ENCODE data around the gene ZBTB47. TPM values are rescaled to one million over a fixed set of nuclear protein-coding genes. Genes with fewer than 3 reads are reported as not detected.

Gene ZBTB47
- total and polyA plus RNA-seq, 2 donors (not counting 3 experiments of a cell fraction or from before 2014, with no cell fraction given): 10.6 to 14.5 TPM

- Histone ChIP-seq H3K27ac (ENCODE audit: insufficient read depth, low read depth, low read length) (no peak overlapping the region), H3K9me3 (replicated peaks; ENCODE audit: control insufficient read depth, insufficient read depth, low read length) (no peaks in the 10 kb centered on the region), H2AFZ (ENCODE audit: low read depth, low read length) (no peak overlapping the region), H3K4me3 (replicated peaks in 1 of 3; ENCODE audit: insufficient read depth in 1 of 3, low read depth in 1 of 3, low read length in 3 of 3) (no peak overlapping the region), H4K20me1 (replicated peaks; ENCODE audit: control insufficient read depth, extremely low read depth, insufficient read depth, low read length) (no peaks in the 10 kb centered on the region), H3K9ac (replicated peaks; ENCODE audit: extremely low read depth, insufficient read depth, low read length) (no peak overlapping the region), H3K9me1 (replicated peaks; ENCODE audit: control insufficient read depth, extremely low read depth, insufficient read depth, low read length) (no peaks in the 10 kb centered on the region), H3K27me3 (ENCODE audit: control insufficient read depth in 2 of 2, insufficient read depth in 2 of 2, low read length in 2 of 2) (no peaks in the 10 kb centered on the region), H3K4me2 (ENCODE audit: insufficient read depth, low read length) (no peak overlapping the region), H3K36me3 (ENCODE audit: control insufficient read depth in 2 of 2, extremely low read depth in 1 of 2, insufficient read depth in 2 of 2, low read length in 2 of 2) (no peaks in the 10 kb centered on the region), H3K4me1 (ENCODE audit: control insufficient read depth, extremely low read depth, insufficient read depth, low read length) (no peaks in the 10 kb centered on the region), H3K79me2 (ENCODE audit: control insufficient read depth, insufficient read depth, low read length) (no peaks in the 10 kb centered on the region)
- TF ChIP-seq MAX (IDR thresholded peaks at IDR 0.05; ENCODE audit: insufficient read depth, insufficient read length): no peak
- intact Hi-C loops (cut with micrococcal nuclease) (no loop called here), dilution Hi-C loops (cut with MboI; ENCODE audit: extremely low pct_ligation_motif_present, low sequenced_read_pairs) (no loop called here)
- DNase-seq (ENCODE audit: low read depth, low spot score): no peak
- BruUV-seq (replicated peaks): no TSS peak
- no peak for FAIRE-seq
- CTCF ChIA-PET: interaction anchor here (1.3 to 1.7 kb wide), 2 partner anchors 12 kb away, joined by 4 read pairs; no protein-coding TSS in a partner anchor
- POLR2A ChIA-PET: no interaction called here
Measured at GRCh38 chr3:42670051-42670576, 16.6 kb downstream of the ZBTB47 start.

- Histone ChIP-seq H3K9me1 (replicated peaks; ENCODE audit: control insufficient read depth, extremely low read depth, insufficient read depth, low read length) (no peaks in the 10 kb centered on the region), H3K27ac (ENCODE audit: insufficient read depth, low read depth, low read length) (no peak overlapping the region), H3K27me3 (ENCODE audit: control insufficient read depth in 2 of 2, insufficient read depth in 2 of 2, low read length in 2 of 2) (no peaks in the 10 kb centered on the region), H3K36me3 (ENCODE audit: control insufficient read depth in 2 of 2, extremely low read depth in 1 of 2, insufficient read depth in 2 of 2, low read length in 2 of 2) (no peaks in the 10 kb centered on the region), H3K4me3 (replicated peaks in 1 of 3; ENCODE audit: insufficient read depth in 1 of 3, low read depth in 1 of 3, low read length in 3 of 3) (no peak overlapping the region), H4K20me1 (replicated peaks; ENCODE audit: control insufficient read depth, extremely low read depth, insufficient read depth, low read length) (no peaks in the 10 kb centered on the region), H2AFZ (ENCODE audit: low read depth, low read length) (no peak overlapping the region), H3K79me2 (ENCODE audit: control insufficient read depth, insufficient read depth, low read length) (no peaks in the 10 kb centered on the region), H3K9me3 (replicated peaks; ENCODE audit: control insufficient read depth, insufficient read depth, low read length) (no peaks in the 10 kb centered on the region), H3K4me2 (ENCODE audit: insufficient read depth, low read length) (no peak overlapping the region), H3K9ac (replicated peaks; ENCODE audit: extremely low read depth, insufficient read depth, low read length) (no peak overlapping the region), H3K4me1 (ENCODE audit: control insufficient read depth, extremely low read depth, insufficient read depth, low read length) (no peaks in the 10 kb centered on the region)
- dilution Hi-C loops (cut with MboI; ENCODE audit: extremely low pct_ligation_motif_present, low sequenced_read_pairs) (no loop called here), intact Hi-C loops (cut with micrococcal nuclease) (no loop called here)
- FAIRE-seq (no peak), DNase-seq (ENCODE audit: low read depth, low spot score) (no peak)
- TF ChIP-seq GATA2 (IDR thresholded peaks at IDR 0.05; ENCODE audit: insufficient read depth, insufficient read length, low read depth, low read length) (no peak), CTCF (IDR thresholded peaks at IDR 0.05; ENCODE audit: extremely low read depth in 1 of 2, insufficient read depth in 1 of 2, low read depth in 1 of 2, low read length in 2 of 2) (no peak), POLR2AphosphoS5 (IDR thresholded peaks at IDR 0.05; ENCODE audit: insufficient read depth, low read depth, low read length) (no peak), EZH2 (IDR thresholded peaks at IDR 0.05; ENCODE audit: borderline replicate concordance, low read depth, low read length, severe bottlenecking) (no peak), MYC (IDR thresholded peaks at IDR 0.05; ENCODE audit: low read depth, low read length) (no peak), POLR2A (IDR thresholded peaks at IDR 0.05; ENCODE audit: low read depth, low read length) (no peak), JUN (IDR thresholded peaks at IDR 0.05; ENCODE audit: borderline replicate concordance, insufficient read depth, insufficient read length, low read depth) (no peak), MAX (IDR thresholded peaks at IDR 0.05; ENCODE audit: insufficient read depth, insufficient read length) (no peak), FOS (IDR thresholded peaks at IDR 0.05; ENCODE audit: borderline replicate concordance, insufficient read depth, low read length) (no peak)
- ChIA-PET CTCF (no interaction called here), POLR2A (no interaction called here)
- no TSS peak for BruUV-seq (replicated peaks)
Measured at GRCh38 chr3:42670670-42671069, 17.2 kb downstream of the ZBTB47 start.
